ENCODE results near the gene LRRC71. TPM values are rescaled to one million over a fixed set of nuclear protein-coding genes. Genes with fewer than 3 reads are reported as not detected.

The LRRC71 gene
- total RNA-seq, 4 donors from 2014 or later: 0.60 to 0.78 (median 0.66) TPM; not detected in 1

- Histone ChIP-seq H3K4me3 (no peak overlapping the region), H3K27ac (no peak overlapping the region), H3K4me1 (peaks cover 0 to 41% (median 2%) of the 10 kb centered on the region in 4 donors), H3K27me3 (peaks cover 0 to 14% of the 10 kb centered on the region in 2 donors), H3K36me3 (peaks cover 0 to 70% (median 0%) of the 10 kb centered on the region in 3 donors), H3K9me3 (no peaks in the 10 kb centered on the region)
- TF ChIP-seq POLR2A (IDR thresholded peaks at IDR 0.05): no peak
- WGBS, 2 donors: 68 to 72% methylated on average over 6 of the region's 6 CpGs
- no peak for DNase-seq (ENCODE audit: low spot score in 2 of 2)
These were observed 8.7 kb upstream of the LRRC71 start for GRCh38 chr1:156911577-156912298.

DNA sequence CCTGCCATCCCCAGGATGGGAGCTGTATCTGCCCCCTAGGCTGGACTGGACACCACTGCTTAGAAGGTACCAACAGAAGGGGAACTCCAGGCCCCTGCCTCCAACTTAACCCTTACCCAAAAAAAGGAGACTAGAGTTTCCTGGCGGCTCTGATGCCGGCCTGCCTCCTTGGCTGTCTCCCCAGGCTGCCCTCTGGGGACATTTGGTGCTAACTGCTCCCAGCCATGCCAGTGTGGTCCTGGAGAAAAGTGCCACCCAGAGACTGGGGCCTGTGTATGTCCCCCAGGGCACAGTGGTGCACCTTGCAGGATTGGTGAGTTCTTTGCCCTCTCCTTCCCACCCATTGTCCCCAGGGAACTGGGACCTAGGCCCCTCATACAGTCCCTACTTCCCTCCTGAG lies 8.1 kb upstream of the LRRC71 start:
- Histone ChIP-seq H3K36me3 (peaks cover 0 to 70% (median 0%) of the 10 kb centered on the region in 3 donors), H3K4me3 (no peak overlapping the region), H3K27me3 (peaks cover 0 to 12% of the 10 kb centered on the region in 2 donors), H3K4me1 (peaks cover 0 to 35% (median 2%) of the 10 kb centered on the region in 4 donors), H3K27ac (no peak overlapping the region), H3K9me3 (no peaks in the 10 kb centered on the region)
- DNase-seq (ENCODE audit: low spot score in 2 of 2): no peak
- 60 to 69% methylated on average over 1 to 2 of the region's 2 CpGs for WGBS, 2 donors
- TF ChIP-seq EP300 (IDR thresholded peaks at IDR 0.05): no peak
- TF ChIP-seq, protein P1, sequence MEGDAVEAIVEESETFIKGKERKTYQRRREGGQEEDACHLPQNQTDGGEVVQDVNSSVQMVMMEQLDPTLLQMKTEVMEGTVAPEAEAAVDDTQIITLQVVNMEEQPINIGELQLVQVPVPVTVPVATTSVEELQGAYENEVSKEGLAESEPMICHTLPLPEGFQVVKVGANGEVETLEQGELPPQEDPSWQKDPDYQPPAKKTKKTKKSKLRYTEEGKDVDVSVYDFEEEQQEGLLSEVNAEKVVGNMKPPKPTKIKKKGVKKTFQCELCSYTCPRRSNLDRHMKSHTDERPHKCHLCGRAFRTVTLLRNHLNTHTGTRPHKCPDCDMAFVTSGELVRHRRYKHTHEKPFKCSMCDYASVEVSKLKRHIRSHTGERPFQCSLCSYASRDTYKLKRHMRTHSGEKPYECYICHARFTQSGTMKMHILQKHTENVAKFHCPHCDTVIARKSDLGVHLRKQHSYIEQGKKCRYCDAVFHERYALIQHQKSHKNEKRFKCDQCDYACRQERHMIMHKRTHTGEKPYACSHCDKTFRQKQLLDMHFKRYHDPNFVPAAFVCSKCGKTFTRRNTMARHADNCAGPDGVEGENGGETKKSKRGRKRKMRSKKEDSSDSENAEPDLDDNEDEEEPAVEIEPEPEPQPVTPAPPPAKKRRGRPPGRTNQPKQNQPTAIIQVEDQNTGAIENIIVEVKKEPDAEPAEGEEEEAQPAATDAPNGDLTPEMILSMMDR (IDR thresholded peaks at IDR 0.05): no peak
- TF ChIP-seq POLR2A (IDR thresholded peaks at IDR 0.05): no peak

- 63 to 65% methylated on average over 21 to 24 of the region's 24 CpGs for WGBS, 2 donors
- Histone ChIP-seq H3K27ac (no peak overlapping the region), H3K9me3 (peaks cover 0 to 7% (median 0%) of the 10 kb centered on the region in 4 donors), H3K4me3 (no peak overlapping the region), H3K36me3 (peaks cover 0 to 73% (median 0%) of the 10 kb centered on the region in 3 donors), H3K27me3 (peaks cover 0 to 6% of the 10 kb centered on the region in 2 donors), H3K4me1 (peaks cover 0 to 27% (median 2%) of the 10 kb centered on the region in 4 donors)
- DNase-seq (ENCODE audit: low spot score in 2 of 2): no peak
- no peak for TF ChIP-seq EP300 (IDR thresholded peaks at IDR 0.05)
- TF ChIP-seq POLR2A (IDR thresholded peaks at IDR 0.05): no peak
- TF ChIP-seq, protein P1 (IDR thresholded peaks at IDR 0.05): no peak
These were observed 7.3 kb upstream of the LRRC71 start for GRCh38 chr1:156912861-156913808.

- no peak for DNase-seq (ENCODE audit: low spot score in 2 of 2)
- Histone ChIP-seq H3K4me1 (peaks cover 0 to 19% (median 0%) of the 10 kb centered on the region in 4 donors), H3K27ac (no peak overlapping the region), H3K9me3 (peaks cover 0 to 12% (median 0%) of the 10 kb centered on the region in 4 donors), H3K4me3 (no peak overlapping the region), H3K27me3 (peaks cover 0 to 7% of the 10 kb centered on the region in 2 donors), H3K36me3 (peaks cover 0 to 66% (median 0%) of the 10 kb centered on the region in 3 donors)
- WGBS, 2 donors: 89 to 92% methylated on average over 12 to 13 of the region's 13 CpGs
- TF ChIP-seq POLR2A (IDR thresholded peaks at IDR 0.05) (no peak), EP300 (IDR thresholded peaks at IDR 0.05) (no peak)
- TF ChIP-seq, protein P1 (IDR thresholded peaks at IDR 0.05): no peak
These were observed 6.5 kb upstream of the LRRC71 start for GRCh38 chr1:156913809-156914387.

DNA sequence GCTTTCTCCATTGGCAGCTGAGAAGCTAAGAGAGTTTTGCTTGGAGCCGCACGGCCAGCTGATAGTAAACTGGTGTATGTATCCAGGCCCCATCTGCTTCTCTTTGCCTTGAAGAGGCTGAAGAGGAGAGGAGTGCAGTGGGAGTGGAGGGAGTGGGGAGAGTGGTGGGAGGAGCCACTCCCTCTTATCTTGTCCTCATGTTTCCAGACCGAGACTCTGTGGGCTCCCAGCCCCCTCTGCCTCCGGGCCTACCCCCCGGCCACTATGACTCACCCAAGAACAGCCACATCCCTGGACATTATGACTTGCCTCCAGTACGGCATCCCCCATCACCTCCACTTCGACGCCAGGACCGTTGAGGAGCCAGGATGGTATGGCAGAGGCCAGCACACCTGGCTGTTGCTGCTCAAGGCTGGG lies 6.0 kb upstream of the LRRC71 start:
- Histone ChIP-seq H3K27ac (no peak overlapping the region), H3K4me3 (no peak overlapping the region), H3K9me3 (peaks cover 0 to 12% (median 0%) of the 10 kb centered on the region in 4 donors), H3K4me1 (peaks cover 0 to 14% (median 0%) of the 10 kb centered on the region in 4 donors), H3K36me3 (peaks cover 0 to 66% (median 0%) of the 10 kb centered on the region in 3 donors), H3K27me3 (peaks cover 0 to 13% of the 10 kb centered on the region in 2 donors)
- 86 to 87% methylated on average over 9 of the region's 9 CpGs for WGBS, 2 donors
- DNase-seq (ENCODE audit: low spot score in 2 of 2): no peak
- TF ChIP-seq POLR2A (IDR thresholded peaks at IDR 0.05) (no peak), EP300 (IDR thresholded peaks at IDR 0.05) (no peak)
- TF ChIP-seq, protein P1 (IDR thresholded peaks at IDR 0.05): no peak
